H7 (cell line): Measurements from ENCODE around the gene SDCCAG8. TPM values are rescaled to one million over a fixed set of nuclear protein-coding genes. Genes with fewer than 3 reads are reported as not detected.

ENCODE experiments used
- DNase-seq: peaks from one replicate; pipeline ENCODE4 v3.0.0; 2012
- H3K27me3 ChIP-seq: 2 replicates; pipeline ENCODE4 v1.6.0; 2011; ENCODE audit warnings: mild to moderate bottlenecking, low read length; ENCODE audit not compliant: control insufficient read depth, insufficient read depth
- H3K36me3 ChIP-seq: replicated peaks from 2 replicates; pipeline ENCODE4 v1.5.1; 2011; ENCODE audit warnings: low read length; ENCODE audit not compliant: control insufficient read depth, insufficient read depth
- H3K4me3 ChIP-seq: 2 replicates; pipeline ENCODE4 v1.5.1; 2011; ENCODE audit warnings: low read depth, mild to moderate bottlenecking, control low read depth, low read length, moderate library complexity; ENCODE audit not compliant: insufficient read depth
- total RNA-seq: library from RNA; depleted of rRNA; stranded (reverse); fragments of >200 nt; shearing (Covaris generic); gene quantifications from 2 replicates; pipeline ENCODE4 v1.2.3, GENCODE V29; 2014

SDCCAG8 gene
- total RNA-seq, 1 experiment from 2014 or later = 145 TPM

DNA sequence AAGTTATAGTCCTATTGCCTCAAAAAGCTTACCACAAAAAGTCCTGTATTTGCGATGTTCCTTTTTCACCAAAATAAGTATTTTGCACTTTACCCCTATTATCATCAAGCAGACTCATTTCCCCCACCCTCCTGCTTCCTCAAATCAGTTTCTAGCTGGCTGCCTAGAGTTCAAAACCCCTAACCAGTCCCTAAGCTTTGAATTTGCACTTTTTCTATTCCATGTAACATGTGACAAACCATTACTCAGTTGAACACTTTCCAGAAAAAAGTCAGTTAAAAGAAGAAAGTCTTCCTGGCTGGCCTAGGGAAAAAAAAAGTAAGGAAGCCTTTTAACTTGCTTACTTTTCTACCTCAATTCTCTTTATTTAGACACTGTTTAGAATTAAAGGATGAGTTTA is 8.9 kb upstream of the SDCCAG8 start:
- no peaks in the 10 kb centered on the region for H3K36me3 ChIP-seq
- H3K4me3 ChIP-seq = no peak overlapping the region
- no peak for DNase-seq
- no peaks in the 10 kb centered on the region for H3K27me3 ChIP-seq

DNA sequence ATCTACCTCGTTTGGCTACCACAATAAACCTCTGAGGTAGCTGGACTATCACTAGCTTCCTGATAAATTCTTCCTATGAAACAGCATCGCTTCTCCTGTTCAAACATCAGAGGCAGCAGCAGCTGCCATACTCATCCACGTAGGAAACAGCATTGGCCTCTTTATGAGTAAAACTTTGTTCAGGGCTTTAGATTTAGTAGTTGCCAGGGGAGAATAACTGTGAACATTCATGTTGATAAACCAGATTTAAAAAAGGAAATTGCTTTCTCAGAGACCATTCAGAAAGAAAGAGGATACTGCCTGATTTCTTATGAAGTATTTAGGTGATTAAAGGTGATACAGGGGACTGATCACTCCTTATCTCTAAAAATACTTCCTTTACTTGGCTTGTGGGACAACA is 7.9 kb upstream of the SDCCAG8 start:
- Histone ChIP-seq H3K4me3 (no peak overlapping the region), H3K36me3 (no peaks in the 10 kb centered on the region), H3K27me3 (no peaks in the 10 kb centered on the region)
- no peak for DNase-seq

DNA sequence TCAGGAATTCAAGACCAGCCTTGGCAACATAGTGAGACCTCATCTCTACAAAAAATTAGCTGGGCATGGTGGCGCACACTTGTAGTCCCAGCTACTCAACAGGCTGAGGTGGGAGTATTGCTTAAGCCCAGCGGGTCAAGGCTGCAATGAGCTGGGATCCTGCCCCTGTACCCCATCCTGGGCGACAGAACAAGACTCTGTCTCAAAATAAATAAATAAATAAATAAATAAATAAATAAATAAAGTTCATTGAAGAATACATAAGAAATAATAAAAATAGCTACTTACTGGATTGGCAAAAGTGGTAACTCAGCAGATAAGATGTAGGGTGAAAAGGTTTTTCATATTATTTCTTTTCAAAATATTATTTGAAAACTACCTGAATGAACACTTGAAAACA is 6.6 kb upstream of the SDCCAG8 start:
- no peaks in the 10 kb centered on the region for H3K27me3 ChIP-seq
- DNase-seq = no peak
- H3K4me3 ChIP-seq = no peak overlapping the region
- H3K36me3 ChIP-seq = no peaks in the 10 kb centered on the region

DNA sequence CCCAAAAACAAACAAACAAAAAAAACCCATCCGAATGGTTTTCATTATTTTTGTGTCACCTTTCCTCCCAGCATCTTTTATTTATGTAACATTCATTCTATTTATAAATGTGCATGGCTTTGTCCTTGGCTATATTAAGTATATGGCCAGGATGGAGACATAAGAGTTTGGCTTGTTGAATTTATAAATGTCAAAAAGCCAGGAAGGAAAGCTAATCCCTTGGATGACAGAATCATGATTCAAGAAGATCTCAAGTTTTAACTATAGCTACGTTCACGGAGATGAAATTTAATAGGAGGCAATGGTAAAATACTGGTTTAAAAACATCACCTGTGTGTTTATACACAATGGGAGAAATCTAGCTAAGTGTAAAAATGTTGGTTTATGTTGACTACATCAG is 5.7 kb upstream of the SDCCAG8 start:
- Histone ChIP-seq H3K27me3 (no peaks in the 10 kb centered on the region), H3K4me3 (no peak overlapping the region), H3K36me3 (no peaks in the 10 kb centered on the region)
- no peak for DNase-seq

DNA sequence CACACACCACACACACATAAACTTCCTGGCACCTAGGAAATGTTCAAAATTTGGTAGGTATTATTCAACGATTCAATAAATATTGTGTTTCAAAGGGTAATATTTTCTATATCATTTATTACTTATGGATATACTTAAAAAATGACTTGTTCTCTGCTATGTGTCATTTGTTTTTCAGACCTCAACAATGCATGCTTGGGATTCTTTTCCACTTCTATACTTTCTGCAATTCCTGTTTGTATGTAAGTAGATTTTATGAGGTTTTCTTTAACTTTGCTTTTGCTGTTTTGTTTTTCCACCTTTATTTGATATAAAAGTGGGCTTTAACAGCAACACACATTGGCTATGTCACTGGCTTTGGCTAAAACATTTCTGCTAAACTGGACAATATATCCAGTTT is 4.3 kb upstream of the SDCCAG8 start:
- H3K36me3 ChIP-seq = no peaks in the 10 kb centered on the region
- H3K4me3 ChIP-seq = no peak overlapping the region
- no peaks in the 10 kb centered on the region for H3K27me3 ChIP-seq
- DNase-seq = no peak

DNA sequence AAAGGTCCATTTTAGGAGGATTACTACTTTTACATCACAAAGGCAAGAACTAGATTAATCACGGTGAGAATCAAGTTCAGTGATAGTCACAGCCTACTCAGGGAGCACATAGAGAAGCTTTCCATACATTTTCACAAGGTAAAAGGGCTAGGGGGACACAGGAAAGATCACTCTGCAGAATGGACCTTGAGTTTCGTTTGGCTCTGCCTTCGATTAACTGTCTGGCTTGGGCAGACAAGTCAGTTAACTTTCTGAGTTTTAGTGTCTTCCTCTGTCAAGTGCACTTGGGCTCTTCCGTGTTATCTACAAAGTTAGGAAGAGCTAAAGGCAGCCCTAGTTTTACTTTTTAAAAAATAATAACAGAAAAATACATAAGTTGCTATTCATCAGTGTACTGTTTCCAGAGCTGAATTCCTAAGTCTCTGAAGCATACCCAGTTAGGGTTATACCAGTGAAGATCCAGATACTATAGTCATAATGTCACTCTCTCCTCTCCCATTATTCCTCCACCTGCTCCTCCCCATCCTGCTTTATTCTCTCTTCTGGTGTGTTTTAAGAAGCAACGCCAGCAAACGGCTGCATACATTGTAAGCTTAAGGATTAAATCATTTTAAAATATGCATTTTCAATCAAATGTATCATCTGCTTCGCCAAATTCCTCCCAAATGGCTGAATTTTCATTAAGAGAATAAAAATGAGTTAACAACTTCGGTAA is 2.5 kb upstream of the SDCCAG8 start:
- no peak for DNase-seq
- Histone ChIP-seq H3K4me3 (peak overlapping the region; percentile 95), H3K27me3 (no peaks in the 10 kb centered on the region), H3K36me3 (no peaks in the 10 kb centered on the region)

DNA sequence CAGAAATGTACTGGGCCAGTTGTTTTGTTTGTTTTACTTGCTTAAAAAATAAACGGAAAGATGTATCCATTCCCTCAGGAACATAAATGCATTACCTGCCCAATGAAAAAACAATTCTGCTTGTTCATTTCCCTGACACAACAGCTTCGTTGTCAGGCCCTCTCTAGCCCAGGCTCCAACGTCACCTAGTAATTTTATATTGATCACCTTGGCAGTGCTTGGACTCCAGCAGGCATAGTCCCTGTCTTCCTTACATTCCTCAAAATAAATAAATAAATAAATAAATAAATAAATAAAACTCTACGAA is 2.0 kb upstream of the SDCCAG8 start:
- no peak for DNase-seq

DNA sequence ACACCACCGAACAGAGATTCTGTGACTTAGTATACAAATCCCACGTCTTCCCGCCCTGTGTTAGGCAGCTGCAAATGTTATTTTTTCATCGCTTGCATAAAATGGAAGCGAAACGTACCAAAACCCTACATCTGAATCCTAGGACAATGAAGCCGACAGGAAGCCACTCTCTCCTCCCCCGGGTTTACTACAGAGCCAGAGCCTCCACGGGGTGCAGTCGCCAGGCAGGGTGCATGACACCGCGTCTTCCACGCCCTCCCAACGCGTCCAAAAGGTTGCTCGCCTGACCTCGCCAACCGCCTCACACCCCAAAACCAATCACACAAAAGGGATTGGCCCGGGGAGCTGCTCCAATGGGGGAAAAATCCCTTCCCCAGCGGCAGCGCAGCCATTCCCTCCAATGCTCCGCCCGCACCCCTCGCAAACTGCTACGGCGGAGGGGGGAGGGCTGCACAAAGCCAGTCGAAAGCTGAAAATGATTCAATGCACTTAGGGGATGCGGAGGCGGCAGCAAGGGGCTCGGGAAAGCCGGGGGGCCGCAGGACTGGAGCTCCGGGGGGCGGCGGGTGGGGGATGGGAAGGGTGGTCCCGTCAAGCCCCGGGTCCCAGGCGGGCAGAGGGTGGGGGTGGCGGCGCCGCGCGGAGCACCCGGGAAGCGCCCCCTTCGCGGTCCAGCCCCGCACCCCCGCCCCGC is 1.5 kb upstream of the SDCCAG8 start:
- Histone ChIP-seq H3K36me3 (no peaks in the 10 kb centered on the region), H3K27me3 (no peaks in the 10 kb centered on the region)

More for the DNA sequence above, 2.0 kb upstream of the SDCCAG8 start:
- Histone ChIP-seq H3K4me3 (peak overlapping the region; percentile 95), H3K36me3 (no peaks in the 10 kb centered on the region), H3K27me3 (no peaks in the 10 kb centered on the region)

DNA sequence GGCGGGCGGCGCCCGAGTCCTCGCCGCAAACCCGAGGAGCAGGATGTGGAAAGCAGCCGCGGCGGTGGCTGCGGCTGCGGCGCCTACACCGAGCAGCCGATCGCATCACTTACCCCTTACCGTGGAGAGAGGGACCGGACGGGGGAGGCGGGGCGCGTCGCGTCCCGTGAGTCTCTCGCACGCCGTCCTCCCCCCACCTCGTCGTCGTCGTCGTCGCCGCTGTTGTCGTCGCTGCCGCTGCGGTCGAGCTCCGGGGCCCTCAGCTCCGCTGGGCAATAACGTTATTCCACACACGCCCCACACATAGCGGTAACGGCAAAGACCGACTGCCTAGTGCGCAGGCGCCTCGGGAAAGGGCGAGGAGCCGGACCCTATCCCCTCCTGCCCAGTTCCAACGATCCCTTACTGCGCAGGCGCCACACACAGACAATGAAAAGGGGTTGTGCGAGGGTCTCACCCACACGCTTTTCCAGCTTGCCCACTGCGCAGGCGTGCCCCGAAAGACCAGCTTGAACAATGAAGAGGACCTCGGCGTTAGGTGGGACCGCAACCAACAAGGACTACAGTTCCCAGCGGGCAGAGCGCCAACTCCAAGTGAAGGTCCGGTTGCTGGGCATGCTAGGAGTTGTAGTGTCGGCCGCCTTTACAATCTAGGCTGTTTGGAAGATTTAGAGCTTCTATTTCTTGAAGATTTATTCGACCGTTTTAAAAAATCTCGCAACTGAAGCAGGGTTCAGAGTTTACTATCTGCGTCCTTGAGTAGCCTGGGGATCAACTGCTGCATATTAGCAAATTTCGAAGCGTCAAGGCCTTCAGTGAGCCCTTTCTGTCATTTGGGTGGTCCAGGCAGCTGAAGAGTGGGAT is 682 bp upstream of the SDCCAG8 start, which contains the start of gene CEP170:
Gene CEP170, minus strand, starts transcription at position 355 of the 864 bp plus-strand sequence. CDS start 30,001 bp downstream, outside the sequence.
- Histone ChIP-seq H3K4me3 (peak within 1 kb of the TSS; percentile 95), H3K27me3 (no peaks in the 10 kb centered on the region), H3K36me3 (no peaks in the 10 kb centered on the region)

More for the DNA sequence above, 1.5 kb upstream of the SDCCAG8 start:
- peak; percentile 72 for DNase-seq
- H3K4me3 ChIP-seq = peak overlapping the region; percentile 95

DNA sequence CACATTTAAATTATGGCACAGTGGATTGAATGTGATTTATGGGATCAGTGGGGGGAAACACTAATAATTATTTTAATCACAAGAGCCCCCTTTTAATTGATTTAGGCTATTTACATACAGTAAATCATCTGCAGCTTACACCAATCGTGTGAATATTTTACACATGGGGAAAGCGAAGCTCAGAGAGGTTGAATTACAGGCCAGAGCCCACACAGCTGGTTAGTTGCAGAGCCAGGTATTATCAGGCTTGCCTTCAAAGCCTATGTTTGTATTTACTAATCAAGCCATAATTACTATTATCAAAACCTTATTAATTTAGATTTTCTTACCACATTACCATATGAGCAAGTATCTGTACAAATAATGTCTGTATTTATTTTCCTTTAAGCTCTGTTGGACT is 749 bp downstream of the SDCCAG8 start:
- H3K4me3 ChIP-seq = peak overlapping the region; percentile 75
- no peaks in the 10 kb centered on the region for H3K36me3 ChIP-seq
- no peak for DNase-seq
- no peaks in the 10 kb centered on the region for H3K27me3 ChIP-seq

More for the DNA sequence above, 682 bp upstream of the SDCCAG8 start, which contains the start of gene CEP170:
- peak; percentile 95 for DNase-seq

DNA sequence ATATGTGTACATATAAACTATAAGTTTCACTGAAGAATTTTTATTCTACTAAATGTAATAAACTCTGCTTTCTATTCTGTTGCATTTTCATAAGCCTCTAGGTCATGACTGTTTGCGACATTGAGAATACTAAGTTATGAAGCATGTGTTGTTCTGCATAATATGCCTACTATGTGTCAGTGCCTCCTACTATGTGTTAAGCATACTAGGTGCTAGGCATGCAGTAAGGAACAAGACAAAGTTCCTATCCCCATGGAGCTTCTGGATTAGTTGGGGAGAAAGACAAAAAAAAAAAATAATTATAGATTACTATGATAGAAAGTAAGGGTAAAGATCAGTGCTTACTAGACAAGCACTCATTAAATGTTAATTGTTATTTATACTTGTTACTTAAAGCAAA is 1.3 kb downstream of the SDCCAG8 start:
- no peak for DNase-seq
- Histone ChIP-seq H3K4me3 (no peak overlapping the region), H3K27me3 (no peaks in the 10 kb centered on the region), H3K36me3 (no peaks in the 10 kb centered on the region)

DNA sequence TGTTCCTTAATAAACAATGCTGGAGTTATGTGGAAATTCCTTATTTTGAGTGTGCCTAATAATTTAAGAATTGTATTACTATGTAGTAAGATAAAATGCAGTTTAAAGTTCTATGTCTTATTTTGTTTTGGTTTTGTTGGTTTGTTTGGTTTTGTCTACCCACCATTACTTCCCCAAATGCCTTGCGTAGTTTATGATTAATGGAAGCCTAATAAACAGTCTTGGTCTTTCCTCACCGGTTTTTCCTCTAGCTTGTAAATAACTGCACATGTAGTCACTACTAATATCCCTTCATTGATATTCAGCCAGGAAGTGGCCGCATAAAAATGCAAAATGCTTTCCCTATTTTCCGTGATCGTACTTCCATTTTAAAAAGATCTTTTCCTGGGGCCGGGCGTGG is 2.9 kb downstream of the SDCCAG8 start:
- no peaks in the 10 kb centered on the region for H3K36me3 ChIP-seq
- H3K27me3 ChIP-seq = no peaks in the 10 kb centered on the region
- DNase-seq = no peak
- no peak overlapping the region for H3K4me3 ChIP-seq

DNA sequence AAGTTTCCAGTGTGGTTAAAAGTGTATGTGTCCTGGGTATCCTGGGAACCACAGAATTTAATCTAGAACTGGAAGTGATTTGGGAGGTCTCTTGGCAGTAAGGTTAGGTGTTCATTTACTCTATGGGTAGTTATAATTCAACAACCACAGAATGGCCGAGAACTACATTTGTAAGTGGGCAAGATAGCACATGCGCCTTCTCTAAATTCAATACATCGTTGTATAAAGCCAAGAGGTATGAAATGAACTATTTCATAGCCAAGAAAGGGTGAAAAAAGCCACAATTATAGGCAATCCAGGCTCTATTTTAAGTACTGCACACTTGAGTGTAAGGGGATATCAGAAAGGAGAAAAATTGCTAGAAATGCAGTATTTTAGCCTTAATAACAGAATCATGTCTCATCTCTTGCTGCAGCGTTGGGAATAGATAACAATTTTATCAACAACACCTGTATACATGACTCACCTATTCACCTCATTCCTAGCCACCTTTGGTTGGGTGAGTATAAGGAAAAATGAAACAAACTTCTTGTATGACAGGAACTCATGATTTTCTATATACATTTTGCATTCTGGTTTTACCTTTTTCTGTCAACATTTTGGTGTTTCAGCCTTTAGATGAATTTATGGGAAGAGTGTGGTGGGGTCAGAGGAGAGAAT is 4.5 kb downstream of the SDCCAG8 start:
- Histone ChIP-seq H3K27me3 (no peaks in the 10 kb centered on the region), H3K36me3 (no peaks in the 10 kb centered on the region), H3K4me3 (no peak overlapping the region)
- DNase-seq = no peak

DNA sequence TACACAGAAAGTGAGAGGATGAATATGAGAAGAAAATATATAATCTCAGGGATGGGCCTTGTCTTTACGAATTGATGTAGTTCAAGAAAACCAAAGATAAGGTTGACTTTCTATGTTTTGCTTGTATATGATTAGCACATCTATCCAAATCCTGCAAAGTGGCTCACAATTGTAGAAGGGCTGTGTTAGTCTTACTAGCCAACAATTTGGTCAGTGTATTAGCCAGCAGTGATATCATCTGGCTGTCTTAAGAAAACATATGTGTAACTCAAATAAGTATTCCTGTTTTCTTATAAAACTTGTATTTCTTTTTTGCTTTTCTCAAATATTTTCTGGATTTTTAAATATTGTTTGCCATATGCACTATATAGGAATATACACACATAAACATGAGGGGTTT is 5.5 kb downstream of the SDCCAG8 start:
- H3K36me3 ChIP-seq = no peaks in the 10 kb centered on the region
- no peaks in the 10 kb centered on the region for H3K27me3 ChIP-seq
- no peak overlapping the region for H3K4me3 ChIP-seq
- no peak for DNase-seq
